Measurements from ENCODE around the gene DTNBP1. TPM values are rescaled to one million over a fixed set of nuclear protein-coding genes. Genes with fewer than 3 reads are reported as not detected.
A peak's percentile ranks its signal among the peaks of the same experiment; 100 is the strongest.

The DTNBP1 gene
- total and polyA plus RNA-seq, 11 donors: 7.0 to 38.4 (median 18.5) TPM

DNA sequence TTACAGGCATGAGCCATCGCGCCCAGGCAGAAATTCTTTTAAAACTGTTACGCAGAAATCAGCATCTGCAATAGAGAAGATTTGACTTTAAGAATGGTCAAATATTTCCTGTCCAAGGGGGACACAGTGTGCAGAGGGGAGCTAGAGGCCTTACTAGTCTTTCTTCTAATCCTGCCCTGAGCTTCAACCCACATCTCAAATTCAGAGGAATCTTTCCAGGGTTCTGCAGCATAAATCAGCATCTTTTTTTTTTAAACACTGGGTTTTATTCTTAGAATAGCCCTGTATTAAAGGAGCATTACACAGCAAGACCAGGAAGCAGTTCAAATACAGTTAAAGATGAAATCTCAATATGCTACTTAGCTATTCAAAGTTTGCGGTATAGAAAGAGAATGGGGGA is 81.1 kb downstream of the DTNBP1 start:
- intact Hi-C loops (cut with DNase I): no loop called here
- TF ChIP-seq POLR2A (IDR thresholded peaks at IDR 0.05) (no peak), CTCF (IDR thresholded peaks at IDR 0.05) (no peak)
- Histone ChIP-seq H3K27ac (no peak overlapping the region), H3K9me3 (no peaks in the 10 kb centered on the region), H3K4me1 (peaks cover 0 to 18% (median 0%) of the 10 kb centered on the region in 12 donors), H3K36me3 (peaks cover 0 to 3% (median 0%) of the 10 kb centered on the region in 9 donors), H3K4me3 (no peak overlapping the region), H3K27me3 (no peaks in the 10 kb centered on the region)
- ATAC-seq: no peak
- DNase-seq: no peak
- 96 to 97% (median 96%) methylated on average over 4 of the region's 4 CpGs for WGBS, 4 donors

- 84 to 95% (median 89%) methylated on average over 2 of the region's 2 CpGs for WGBS, 4 donors
- Histone ChIP-seq H3K4me3 (no peak overlapping the region), H3K27ac (peak overlapping the region in 1 of 12 donors; percentile 54), H3K4me1 (peaks cover 0 to 24% (median 0%) of the 10 kb centered on the region in 12 donors), H3K36me3 (peaks cover 0 to 3% (median 0%) of the 10 kb centered on the region in 9 donors), H3K27me3 (no peaks in the 10 kb centered on the region), H3K9me3 (no peaks in the 10 kb centered on the region)
- DNase-seq (no peak), ATAC-seq (no peak)
- TF ChIP-seq CTCF (IDR thresholded peaks at IDR 0.05) (no peak), POLR2A (IDR thresholded peaks at IDR 0.05) (no peak)
- intact Hi-C loops (cut with DNase I): no loop called here
These were observed 82.5 kb downstream of the DTNBP1 start for GRCh38 chr6:15580326-15580725.

DNA sequence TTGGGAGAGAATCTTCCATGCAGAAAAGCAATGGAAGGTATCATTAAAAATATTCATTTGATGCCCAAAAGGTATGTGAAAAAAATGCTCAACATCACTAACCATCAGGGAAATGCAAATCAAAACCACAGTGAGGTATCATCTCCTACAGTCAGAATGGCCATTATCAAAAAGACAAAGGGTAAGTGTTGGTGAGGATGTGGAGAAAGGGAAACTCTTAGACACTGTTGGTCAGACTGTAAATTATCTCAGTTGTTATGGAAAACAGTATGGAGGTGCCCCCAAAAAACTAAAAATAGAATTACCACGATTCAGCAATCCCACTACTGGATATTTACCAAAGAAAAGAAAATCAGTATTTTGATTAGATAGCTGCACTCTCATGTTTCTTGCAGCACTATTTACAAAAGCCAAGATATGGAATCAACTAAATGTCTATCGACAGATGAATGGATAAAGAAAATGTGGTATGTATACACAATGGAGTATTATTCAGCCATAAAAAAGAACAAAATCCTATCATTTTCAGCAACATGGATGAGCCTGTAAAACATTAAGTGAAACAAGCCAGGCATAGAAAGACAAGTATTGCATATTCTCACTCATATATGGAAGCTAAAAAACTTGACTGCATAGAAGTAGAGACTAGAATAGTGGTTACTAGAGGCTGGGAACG is 84.0 kb downstream of the DTNBP1 start:
- intact Hi-C loops (cut with DNase I): no loop called here

More for the DNA sequence above, 84.0 kb downstream of the DTNBP1 start:
- Histone ChIP-seq H3K27me3 (no peaks in the 10 kb centered on the region), H3K36me3 (peaks cover 0 to 3% (median 0%) of the 10 kb centered on the region in 9 donors), H3K27ac (no peak overlapping the region), H3K4me3 (no peak overlapping the region), H3K4me1 (peaks cover 0 to 36% (median 0%) of the 10 kb centered on the region in 12 donors), H3K9me3 (no peaks in the 10 kb centered on the region)
- DNase-seq: no peak
- 85 to 89% (median 87%) methylated on average over 3 of the region's 3 CpGs for WGBS, 4 donors
- no peak for ATAC-seq
- no peak for TF ChIP-seq POLR2A (IDR thresholded peaks at IDR 0.05)
- no peak for TF ChIP-seq CTCF (IDR thresholded peaks at IDR 0.05)
